IMR-90 (cell line): Measurements from ENCODE around the gene OR13J1. TPM values are rescaled to one million over a fixed set of nuclear protein-coding genes. Genes with fewer than 3 reads are reported as not detected.
A peak's percentile ranks its signal among the peaks of the same experiment; 100 is the strongest.

Experiments
- ATAC-seq: fragments of 200-7000 bp; cut with Tn5 transposase; 2 replicates; pipeline ENCODE4 v1.9.1; 2020; ENCODE audit warnings: low read depth, mild to moderate bottlenecking, moderate library complexity
- BruUV-seq: library from RNA; stranded (reverse); fragments of 400-500 nt; replicated peaks from 2 replicates; lab custom pipeline; 2021; lab: Mats Ljungman, UMichigan
- CTCF ChIA-PET: fragments of 300-600 bp; formaldehyde crosslinking; extraction: SDS; loops from one replicate; lab custom pipeline; 2021; ENCODE audit warnings: antibody characterized with exemption; lab: Yijun Ruan, JAX
- POLR2A ChIA-PET: fragments of 300-600 bp; sonication (Branson Sonifier 250); formaldehyde crosslinking; loops from one replicate; lab custom pipeline; 2022; ENCODE audit warnings: antibody characterized with exemption; ENCODE audit not compliant: unreplicated experiment; lab: Charles Lee
- DNase-seq: peaks from one replicate; pipeline ENCODE4 v3.0.0; 2013
- H2AFZ ChIP-seq: replicated peaks from 2 replicates; pipeline ENCODE3; 2013; ENCODE audit warnings: low read length, mild to moderate bottlenecking; ENCODE audit not compliant: poor library complexity
- H2AK5ac ChIP-seq: 2 replicates; pipeline ENCODE4 v1.6.1; 2013; ENCODE audit warnings: low read depth, low read length, inconsistent platforms
- H2AK9ac ChIP-seq: replicated peaks from 2 replicates; pipeline ENCODE3; 2013; ENCODE audit warnings: mild to moderate bottlenecking, low read depth, low read length, moderate library complexity; ENCODE audit not compliant: poor library complexity
- H2BK120ac ChIP-seq: 2 replicates; pipeline ENCODE4 v1.6.1; 2013; ENCODE audit warnings: low read depth, low read length, inconsistent platforms
- H2BK15ac ChIP-seq: 3 replicates; pipeline ENCODE4 v1.6.1; 2013; ENCODE audit warnings: low read depth, low read length, inconsistent platforms
- H2BK20ac ChIP-seq: 2 replicates; pipeline ENCODE4 v1.6.1; 2013; ENCODE audit warnings: low read depth, mild to moderate bottlenecking, inconsistent platforms, low read length, moderate library complexity
- H2BK5ac ChIP-seq: 2 replicates; pipeline ENCODE4 v1.6.1; 2013; ENCODE audit warnings: mild to moderate bottlenecking, low read depth, low read length, inconsistent platforms; ENCODE audit not compliant: poor library complexity, severe bottlenecking
- H3K14ac ChIP-seq: replicated peaks from 2 replicates; pipeline ENCODE4 v1.6.1; 2013; ENCODE audit warnings: low read depth, low read length, inconsistent platforms
- H3K18ac ChIP-seq: 2 replicates; pipeline ENCODE4 v1.6.1; 2013; ENCODE audit warnings: low read depth, low read length, control low read depth
- H3K23ac ChIP-seq: 2 replicates; pipeline ENCODE4 v1.6.1; 2013; ENCODE audit warnings: low read depth, low read length, inconsistent platforms
- H3K27ac ChIP-seq: 2 replicates; pipeline ENCODE4 v1.5.1; 2013; ENCODE audit warnings: mild to moderate bottlenecking, control low read depth, low read length; ENCODE audit not compliant: insufficient read depth
- H3K27me3 ChIP-seq: 2 replicates; pipeline ENCODE4 v1.6.1; 2013; ENCODE audit warnings: low read length; ENCODE audit not compliant: control insufficient read depth, insufficient read depth
- H3K36me3 ChIP-seq: 2 replicates; pipeline ENCODE4 v1.6.1; 2013; ENCODE audit warnings: low read length, mixed read lengths; ENCODE audit not compliant: control insufficient read depth, insufficient read depth
- H3K4ac ChIP-seq: 2 replicates; pipeline ENCODE4 v1.6.1; 2013; ENCODE audit warnings: low read depth, low read length, inconsistent platforms
- H3K4me1 ChIP-seq: 2 replicates; pipeline ENCODE4 v1.6.1; 2013; ENCODE audit warnings: low read length, mixed read lengths; ENCODE audit not compliant: control insufficient read depth, insufficient read depth
- H3K4me2 ChIP-seq: 2 replicates; pipeline ENCODE4 v1.6.1; 2013; ENCODE audit warnings: low read depth, mild to moderate bottlenecking, control low read depth, low read length, moderate library complexity
- H3K4me3 ChIP-seq: 2 replicates; pipeline ENCODE4 v1.5.1; 2013; ENCODE audit warnings: low read depth, mild to moderate bottlenecking, control low read depth, low read length, moderate library complexity; ENCODE audit not compliant: insufficient read depth
- H3K56ac ChIP-seq: 2 replicates; pipeline ENCODE4 v1.6.1; 2013; ENCODE audit warnings: low read length, inconsistent platforms; ENCODE audit not compliant: insufficient read depth; ENCODE audit errors: extremely low read depth
- H3K79me1 ChIP-seq, 2 experiments: 2 replicates each; pipeline ENCODE4 v1.6.1; 2013; ENCODE audit warnings: low read length in 2 of 2, inconsistent platforms in 1 of 2, low read depth in 1 of 2
- H3K9ac ChIP-seq: 2 replicates; pipeline ENCODE4 v1.6.1; 2013; ENCODE audit warnings: low read depth, low read length, control low read depth
- H3K9me1 ChIP-seq: 2 replicates; pipeline ENCODE4 v1.6.1; 2013; ENCODE audit warnings: low read length, inconsistent platforms; ENCODE audit not compliant: insufficient read depth
- H3K9me3 ChIP-seq: 2 replicates; pipeline ENCODE4 v1.6.1; 2013; ENCODE audit warnings: low read length; ENCODE audit not compliant: control insufficient read depth, insufficient read depth
- H4K20me1 ChIP-seq: 2 replicates; pipeline ENCODE4 v1.6.1; 2013; ENCODE audit warnings: low read length, inconsistent platforms; ENCODE audit not compliant: insufficient read depth
- H4K5ac ChIP-seq: 2 replicates; pipeline ENCODE4 v1.6.1; 2013; ENCODE audit warnings: mild to moderate bottlenecking, low read depth, low read length, control low read depth
- H4K8ac ChIP-seq, 2 experiments: 2 replicates each; pipeline ENCODE4 v1.6.1; 2013; ENCODE audit warnings: low read depth in 2 of 2, low read length in 2 of 2, control low read depth in 1 of 2, inconsistent platforms in 1 of 2
- H4K91ac ChIP-seq: 2 replicates; pipeline ENCODE4 v1.6.1; 2013; ENCODE audit warnings: low read depth, low read length, inconsistent platforms; ENCODE audit not compliant: insufficient read depth
- BHLHE40 ChIP-seq: fragments of 150-350 bp; IDR thresholded peaks from 2 replicates; pipeline ENCODE4 v1.6.1; 2016; ENCODE audit warnings: mild to moderate bottlenecking, low read depth, low read length
- FOS ChIP-seq: fragments of 150-350 bp; IDR thresholded peaks from 2 replicates; pipeline ENCODE4 v1.6.1; 2016; ENCODE audit warnings: low read depth, low read length
- RFX5 ChIP-seq: IDR thresholded peaks from 2 replicates; pipeline ENCODE4 v1.8.0; 2012; ENCODE audit warnings: low read depth, mild to moderate bottlenecking, low read length, moderate library complexity
- whole genome bisulfite sequencing, 2 experiments: methylation state at CpG; one replicate each; pipeline versions ENCODE4 v1.1.5 to v1.1.7; 2013; ENCODE audit warnings: missing lambda C conversion rate in 2 of 2; ENCODE audit not compliant: insufficient read length in 1 of 2; ENCODE audit errors: extremely low coverage in 2 of 2; 5-methylcytosine and 5-hydroxymethylcytosine counted together
- dilution Hi-C: fragments of 300-500 bp; cut with HindIII; formaldehyde crosslinking; loops from one replicate; pipeline ENCODE4 v1.14.3; 2018; ENCODE audit warnings: low sequenced_read_pairs; ENCODE audit not compliant: unreplicated experiment
- in situ Hi-C: fragments of 300-500 bp; cut with MboI; formaldehyde crosslinking; loops from 3 replicates; pipeline ENCODE4 v1.14.3; 2019; ENCODE audit warnings: low sequenced_read_pairs, inconsistent platforms, mixed read lengths
- intact Hi-C: fragments of 100-400 bp; cut with micrococcal nuclease; formaldehyde crosslinking; loops from 2 replicates; pipeline ENCODE4 v1.10.0; 2022
- polyA plus RNA-seq, 3 experiments: library from polyadenylated mRNA; depleted of rRNA; stranded (reverse); fragments of >200 nt; gene quantifications; 2 replicates each; pipeline ENCODE4 v1.2.3, GENCODE V29; 2012; ENCODE audit warnings: low replicate concordance in 1 of 3
- total RNA-seq: library from RNA; depleted of rRNA; stranded (reverse); fragments of >200 nt; gene quantifications from 2 replicates; pipeline ENCODE4 v1.2.3, GENCODE V29; 2012

Gene OR13J1
- total and polyA plus RNA-seq, 2 of the 4 experiments (the other 2 are of a cell fraction), result not detected

DNA sequence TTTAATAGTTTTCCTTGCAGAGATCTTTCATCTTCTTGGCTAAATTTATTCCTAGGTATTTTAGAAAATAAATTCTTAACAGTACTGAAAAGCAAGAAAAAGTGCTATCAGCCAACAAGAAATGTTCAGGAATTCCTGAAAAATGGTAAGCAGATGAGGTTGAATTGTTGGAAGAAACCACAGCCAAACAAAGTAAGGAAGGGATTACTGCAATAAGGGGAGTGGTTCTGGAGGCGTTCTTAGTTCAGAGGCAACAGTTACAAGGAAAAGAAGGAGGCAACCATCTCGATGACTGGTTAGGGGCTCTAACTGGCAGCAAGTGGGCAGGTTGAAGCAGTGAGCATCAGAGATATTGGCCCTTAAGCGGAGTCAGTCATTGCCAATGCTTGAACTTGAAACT lies 12.8 kb upstream of the OR13J1 start:
- H3K9me3 ChIP-seq, result no peaks in the 10 kb centered on the region
- H3K36me3 ChIP-seq, result no peaks in the 10 kb centered on the region
- no TSS peak for BruUV-seq
- dilution Hi-C loops, result no loop called here
- DNase-seq (peak; percentile 21), ATAC-seq (peak; percentile 29)
- H2AK5ac ChIP-seq, result no peak overlapping the region
- H3K14ac ChIP-seq, result no peak overlapping the region
- no peaks in the 10 kb centered on the region for H3K9me1 ChIP-seq
- no peak overlapping the region for H2AK9ac ChIP-seq
- no peaks in the 10 kb centered on the region for H4K20me1 ChIP-seq
- TF ChIP-seq RFX5 (no peak), BHLHE40 (no peak), FOS (no peak)
- H2BK15ac ChIP-seq, result no peak overlapping the region
- H4K91ac ChIP-seq, result no peak overlapping the region
- 50% methylated on average over 1 of the region's 3 CpGs; no CpG with 5 or more reads in 1 of the 2 experiments for WGBS, 2 experiments
- H3K27me3 ChIP-seq, result peaks cover 5% of the 10 kb centered on the region
- in situ Hi-C loops, result loop anchor here (5.0 to 10.0 kb wide), 2 partner anchors 62 to 106 kb away; no protein-coding TSS in a partner anchor
- no peak overlapping the region for H3K56ac ChIP-seq
- H2BK20ac ChIP-seq, result no peak overlapping the region
- H4K8ac ChIP-seq, result no peak overlapping the region
- H4K5ac ChIP-seq, result no peak overlapping the region
- intact Hi-C loops, result loop anchor here (1.0 kb wide), 2 partner anchors 57 to 93 kb away; no protein-coding TSS in a partner anchor
- H3K79me1 ChIP-seq, result no peaks in the 10 kb centered on the region
- no peak overlapping the region for H2AFZ ChIP-seq
- H3K4me3 ChIP-seq, result no peak overlapping the region
- H2BK5ac ChIP-seq, result no peak overlapping the region
- CTCF ChIA-PET, result interaction anchor here (0.6 to 1.7 kb wide), 4 partner anchors 8 to 92 kb away, joined by 3 to 37 read pairs (median 14); partner anchors contain the start of genes FAM221B, NPR2 and TMEM8B
- POLR2A ChIA-PET, result interaction anchor here (1.2 kb wide), 1 partner anchor 93 kb away, joined by 3 read pairs; no protein-coding TSS in a partner anchor
- no peaks in the 10 kb centered on the region for H3K4me1 ChIP-seq
- H3K18ac ChIP-seq, result no peak overlapping the region
- H3K4me2 ChIP-seq, result 0 out of 2 replicates have a peak overlapping the region, but pooled peaks have one; percentile 48
- H3K4ac ChIP-seq, result no peak overlapping the region
- no peak overlapping the region for H2BK120ac ChIP-seq
- H3K23ac ChIP-seq, result no peak overlapping the region
- no peak overlapping the region for H3K27ac ChIP-seq
- H3K9ac ChIP-seq, result no peak overlapping the region
